Adrenal gland (tissue), 5 donors: ENCODE results near the gene PRRG4.

Source experiments
- CTCF ChIP-seq, 6 experiments: fragments of 450-650 bp in 4 of 6; fragments of 200-600 bp in 2 of 6; sonication (generic) in 1 of 6; IDR thresholded peaks; 1 replicate in 5 of 6; 2 replicates in 1 of 6; pipeline versions ENCODE4 v1.5.1 to v1.8.0; 2016 to 2021; ENCODE audit warnings: antibody characterized with exemption in 6 of 6, mild to moderate bottlenecking in 2 of 6, moderate library complexity in 1 of 6
- POLR2A ChIP-seq, 2 donors: fragments of 450-650 bp; IDR thresholded peaks; one replicate each; pipeline ENCODE4 v1.6.1; 2017; ENCODE audit warnings: antibody characterized with exemption in 2 of 2, mild to moderate bottlenecking in 2 of 2, moderate library complexity in 1 of 2
- donor health status: DM: no; HTN: no; CAD: no.

GRCh38 chr11:32899438-32899837, 69.7 kb downstream of the PRRG4 start:
- TF ChIP-seq CTCF (IDR thresholded peaks at IDR 0.05), result no peak
- no peak for TF ChIP-seq POLR2A (IDR thresholded peaks at IDR 0.05)
